HG02943 (cell line): ENCODE data around the gene LUC7L3.
"Not testable (repeated sequence)": the region's sequence is repeated elsewhere in the genome, so short reads cannot be mapped to it uniquely, and the experiment has no call there.

Source experiments
- ATAC-seq: cut with Tn5 transposase; IDR thresholded peaks from one replicate; pipeline ENCODE4 v1.9.1; 2021; ENCODE audit warnings: mild to moderate bottlenecking, low read depth, moderate library complexity; ENCODE audit not compliant: unreplicated experiment

Gene LUC7L3

GRCh38 chr17:50708050-50709000, 11.1 kb upstream of the LUC7L3 start:
- ATAC-seq: no peak

- ATAC-seq: not testable (repeated sequence)
Measured at GRCh38 chr17:50709053-50709452, 10.3 kb upstream of the LUC7L3 start.

- no peak for ATAC-seq
Measured at GRCh38 chr17:50710025-50710424, 9.4 kb upstream of the LUC7L3 start.

GRCh38 chr17:50710650-50711049, 8.8 kb upstream of the LUC7L3 start:
- no peak for ATAC-seq

DNA sequence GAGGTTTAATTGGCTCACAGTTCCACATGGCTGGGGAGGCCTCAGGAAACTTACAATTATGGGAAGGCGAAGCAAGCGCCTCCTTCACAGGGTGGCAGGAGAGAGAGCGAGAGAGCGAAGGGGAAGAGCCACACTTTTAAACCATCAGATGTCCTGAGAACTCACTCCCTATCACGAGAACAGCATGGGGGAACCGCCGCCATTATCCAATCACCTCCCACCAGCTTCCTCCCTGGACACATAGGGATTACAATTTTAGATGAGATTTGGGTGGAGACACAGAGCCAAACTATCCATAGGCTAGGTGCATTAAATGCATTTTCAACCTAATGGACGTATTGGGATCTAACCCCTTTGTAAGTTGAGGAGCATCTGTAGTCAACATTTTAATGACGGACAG, 6.8 kb upstream of the LUC7L3 start:
- no peak for ATAC-seq

DNA sequence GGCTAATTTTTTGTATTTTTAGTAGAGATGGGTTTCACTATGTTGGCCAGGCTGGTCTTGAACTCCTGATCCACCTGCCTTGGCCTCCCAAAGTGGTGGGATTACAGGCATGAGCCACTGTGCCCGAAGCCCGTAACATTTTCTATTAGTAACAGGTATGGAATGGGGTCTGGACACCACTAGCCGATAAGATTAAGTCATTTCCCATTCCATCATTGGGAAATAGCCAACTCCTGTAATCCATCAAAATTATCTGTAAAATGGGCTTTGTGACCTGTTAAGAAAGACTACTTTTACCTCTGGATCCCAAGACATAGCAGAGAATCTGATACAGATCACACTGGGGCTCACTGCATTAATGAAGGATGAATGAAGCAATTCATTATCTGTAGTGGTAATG, 3.9 kb upstream of the LUC7L3 start:
- ATAC-seq: no peak

GRCh38 chr17:50719924-50720794, 756 bp downstream of the LUC7L3 start:
- ATAC-seq: no peak

DNA sequence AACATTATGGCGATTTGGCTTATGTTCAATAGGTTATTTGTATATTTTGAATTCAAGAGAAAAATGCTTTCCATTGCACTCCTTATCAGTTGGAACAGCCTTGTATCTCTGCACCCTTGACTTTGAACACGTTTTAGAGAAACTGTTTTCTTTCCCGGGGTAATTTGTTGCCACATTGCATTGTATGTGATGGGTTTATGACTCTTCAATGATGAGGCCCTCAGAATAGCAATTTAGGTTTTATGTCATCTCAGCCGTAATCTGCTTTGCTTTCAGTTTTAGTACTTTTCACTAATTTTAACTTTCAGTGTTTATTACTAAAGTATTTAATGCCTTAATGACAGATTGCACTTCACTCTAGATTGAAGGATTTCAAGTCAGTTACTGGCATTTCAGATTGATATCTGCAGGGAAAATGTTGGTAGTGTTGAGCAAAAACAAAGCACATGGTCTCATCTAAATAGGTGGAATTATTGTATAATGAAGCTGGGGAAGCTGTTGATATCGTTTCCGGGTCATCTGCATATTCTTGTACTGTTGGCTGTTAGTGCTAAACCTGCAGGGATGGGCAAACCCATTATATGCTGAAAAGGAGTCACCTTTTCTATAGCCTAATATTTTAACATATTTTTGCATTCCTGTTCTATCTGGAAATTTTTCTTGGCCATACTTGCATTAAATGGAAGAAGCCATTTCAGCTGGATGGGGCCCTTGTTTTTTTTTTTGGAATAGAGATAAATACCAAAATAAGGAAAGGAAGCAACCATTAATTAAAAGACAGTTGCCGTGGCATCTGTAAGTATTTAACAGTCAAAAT, 2.0 kb downstream of the LUC7L3 start:
- ATAC-seq: no peak

DNA sequence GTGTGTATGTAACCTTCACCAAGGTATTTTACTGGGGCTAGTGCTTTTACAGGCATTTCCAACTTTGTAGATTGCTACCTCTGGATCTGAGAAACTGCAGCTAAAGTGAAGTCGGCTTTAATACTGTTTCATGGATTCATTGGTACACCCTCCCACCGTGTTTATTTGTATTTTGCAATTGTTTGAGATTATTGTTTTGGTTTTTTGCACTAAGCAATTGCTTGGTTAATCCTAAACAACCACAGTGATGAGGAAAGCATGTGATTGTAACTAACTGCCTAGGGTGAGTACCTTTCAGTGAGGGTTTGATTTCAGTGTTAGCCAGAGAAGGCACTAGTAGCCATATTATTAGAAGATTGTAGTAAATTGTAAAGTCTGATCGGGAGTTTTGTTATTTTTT, 3.3 kb downstream of the LUC7L3 start:
- ATAC-seq: no peak

DNA sequence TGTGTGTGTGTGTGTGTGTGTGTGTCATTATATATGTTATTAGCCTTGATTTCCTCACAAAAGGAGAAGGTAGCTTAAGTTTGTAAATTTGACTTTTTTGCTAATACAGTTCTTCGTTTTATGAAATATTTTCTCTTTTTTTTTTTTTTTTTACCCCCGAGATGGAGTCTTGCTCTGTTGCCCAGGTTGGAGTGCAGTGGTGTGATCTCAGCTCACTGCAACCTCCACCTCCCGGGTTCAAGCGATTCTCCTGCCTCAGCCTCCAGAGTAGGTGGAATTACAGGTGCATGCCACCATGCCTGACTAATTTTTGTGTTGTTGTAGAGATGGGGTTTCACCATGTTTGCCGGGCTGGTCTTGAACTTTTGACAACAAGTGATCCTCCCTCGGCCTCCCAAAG, 5.2 kb downstream of the LUC7L3 start:
- ATAC-seq: not testable (repeated sequence)

DNA sequence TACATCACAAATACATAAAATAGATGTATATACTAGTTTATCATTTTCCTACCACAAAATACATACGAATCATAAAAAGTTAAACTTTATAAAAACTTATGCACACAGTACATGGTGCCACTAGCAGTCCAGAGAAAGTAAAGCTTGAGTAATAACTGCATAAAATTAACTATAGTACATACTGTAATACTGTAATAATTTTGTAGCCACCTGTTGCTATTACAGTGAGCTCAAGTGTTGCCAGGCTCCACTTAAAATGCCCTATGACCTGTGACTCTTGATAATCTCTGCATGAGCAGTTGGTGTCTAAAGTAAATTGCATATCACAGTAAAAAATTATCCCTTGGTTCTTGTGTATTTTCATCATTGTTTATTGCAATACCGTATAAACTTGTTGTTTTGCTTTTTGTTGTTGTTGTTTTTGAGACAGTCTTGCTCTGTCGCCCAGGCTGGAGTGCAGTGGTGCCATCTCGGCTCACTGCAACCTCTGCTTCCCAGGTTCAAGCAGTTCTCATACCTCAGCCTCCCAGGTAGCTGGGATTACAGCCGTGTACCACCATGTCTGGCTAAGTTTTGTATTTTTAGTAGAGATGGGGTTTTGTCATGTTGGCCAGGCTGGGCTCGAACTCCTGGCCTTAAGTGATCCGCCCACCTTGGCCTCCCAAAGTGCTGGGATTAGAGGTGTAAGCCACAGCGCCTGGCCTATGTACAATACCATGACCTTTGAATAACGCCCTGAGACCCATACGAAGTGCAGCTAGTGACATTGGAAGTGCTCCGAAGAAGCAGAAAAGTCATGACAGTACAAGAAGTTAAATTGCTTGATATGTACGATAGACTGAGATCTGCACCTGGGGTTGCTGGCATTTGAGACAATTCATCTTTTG, 6.6 kb downstream of the LUC7L3 start:
- ATAC-seq: no peak

DNA sequence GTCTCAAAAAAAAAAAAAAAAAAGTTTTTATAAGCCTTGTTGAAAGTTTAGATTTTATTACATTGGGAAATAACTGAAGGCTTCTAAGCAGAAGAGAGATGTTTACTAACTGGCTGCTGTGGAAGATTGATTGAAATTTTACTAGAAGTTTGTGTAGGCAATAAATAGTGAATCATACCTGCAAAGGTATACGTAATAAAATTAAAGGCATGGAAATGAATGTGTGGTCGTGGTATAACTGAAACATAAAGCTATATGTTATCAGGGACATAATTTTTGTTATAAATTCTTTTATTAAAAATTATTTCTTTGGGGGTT, 8.7 kb downstream of the LUC7L3 start:
- ATAC-seq: no peak

- ATAC-seq: no peak
Measured at GRCh38 chr17:50728881-50729765, 9.7 kb downstream of the LUC7L3 start.

DNA sequence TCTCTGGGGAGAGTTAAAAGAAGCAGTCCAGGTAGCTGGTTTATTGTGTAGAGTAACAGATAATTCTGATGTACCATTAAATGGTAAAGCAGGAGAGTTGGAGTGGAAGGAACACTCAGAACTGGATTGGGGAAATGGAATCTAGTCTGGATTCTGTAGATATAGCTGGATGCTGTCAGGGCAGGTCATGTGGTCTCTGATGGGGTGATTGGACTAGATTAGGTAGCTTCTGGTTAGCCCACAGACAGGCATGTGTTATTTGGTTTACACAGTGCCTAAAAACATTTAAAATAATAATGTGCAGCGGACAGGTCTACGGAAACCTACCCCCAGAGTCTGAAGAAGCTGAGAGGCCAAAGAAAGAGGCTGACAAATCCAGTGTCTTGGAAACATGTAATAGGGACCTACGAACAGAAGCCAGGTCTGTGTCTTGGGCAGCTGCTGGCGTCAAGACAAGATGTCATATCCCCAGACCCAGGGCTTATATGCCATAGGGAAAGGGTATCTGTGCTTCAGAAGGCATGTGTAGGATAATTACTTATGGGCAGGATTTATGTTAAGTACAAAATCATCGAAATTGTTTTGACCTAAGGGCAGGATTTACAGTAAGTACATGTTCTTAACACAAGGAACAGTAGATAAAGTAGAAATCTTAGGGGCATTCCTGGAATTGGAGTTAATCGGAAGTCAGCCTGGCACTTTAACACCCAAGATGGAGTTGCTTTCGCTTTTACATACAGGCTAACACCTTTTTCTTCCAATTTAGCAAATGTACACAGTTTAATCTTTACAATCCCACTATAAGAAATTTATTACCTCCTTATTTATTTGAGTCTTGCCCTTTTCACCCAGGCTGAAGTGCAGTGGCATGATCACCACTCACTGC, 12.4 kb downstream of the LUC7L3 start:
- ATAC-seq: no peak

GRCh38 chr17:50735287-50735686, 15.9 kb downstream of the LUC7L3 start:
- ATAC-seq: no peak

DNA sequence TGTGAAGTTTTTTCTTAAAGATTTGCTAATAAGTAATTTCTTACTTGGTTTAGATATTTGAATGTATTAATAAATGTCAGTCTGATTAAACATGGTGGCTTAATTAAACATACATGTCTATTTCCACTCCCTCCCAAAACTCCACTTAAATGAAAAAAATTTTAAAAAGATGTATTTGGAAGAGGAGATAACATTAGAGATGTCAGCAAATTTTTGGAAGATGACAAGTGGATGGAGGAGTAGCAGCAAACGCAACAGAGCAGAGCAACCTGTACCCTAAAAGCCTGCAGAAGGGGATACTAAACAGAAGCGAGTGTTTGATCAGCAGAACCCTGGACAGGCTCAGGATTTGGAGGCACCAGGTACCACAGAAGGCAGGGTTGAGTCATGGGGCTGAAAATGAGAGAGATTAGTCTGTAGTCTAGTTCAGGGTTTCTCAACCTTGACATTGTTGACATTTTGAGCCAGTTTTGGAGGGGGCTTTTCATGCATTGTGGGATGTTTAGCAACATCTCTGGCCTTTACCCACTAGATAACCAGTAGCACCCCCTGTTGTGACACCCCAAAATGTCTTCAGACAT, 17.8 kb downstream of the LUC7L3 start:
- ATAC-seq: no peak

DNA sequence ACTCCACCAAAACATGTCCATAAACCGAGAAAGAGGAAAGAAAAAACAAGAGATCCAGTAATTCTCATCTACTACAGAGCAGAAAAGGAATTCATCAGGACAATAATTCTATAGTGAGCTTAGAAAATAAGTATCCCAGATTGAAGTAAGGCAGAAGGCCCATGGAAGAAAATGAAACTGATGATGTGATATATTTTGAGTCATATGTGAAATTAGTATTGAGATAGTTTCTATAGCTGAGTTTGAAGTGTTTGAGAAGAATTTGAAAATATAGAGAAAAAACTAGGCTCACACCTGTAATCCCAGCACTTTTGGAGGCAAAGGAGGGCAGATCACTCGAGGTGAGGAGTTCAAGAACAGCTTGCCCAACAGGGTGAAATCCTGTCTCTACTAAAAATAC, 19.7 kb downstream of the LUC7L3 start:
- ATAC-seq: no peak
